Measurements from ENCODE around the gene CDH12. TPM values are rescaled to one million over a fixed set of nuclear protein-coding genes. Genes with fewer than 3 reads are reported as not detected.

Gene CDH12
- total RNA-seq, 1 experiment from 2014 or later: not detected

DNA sequence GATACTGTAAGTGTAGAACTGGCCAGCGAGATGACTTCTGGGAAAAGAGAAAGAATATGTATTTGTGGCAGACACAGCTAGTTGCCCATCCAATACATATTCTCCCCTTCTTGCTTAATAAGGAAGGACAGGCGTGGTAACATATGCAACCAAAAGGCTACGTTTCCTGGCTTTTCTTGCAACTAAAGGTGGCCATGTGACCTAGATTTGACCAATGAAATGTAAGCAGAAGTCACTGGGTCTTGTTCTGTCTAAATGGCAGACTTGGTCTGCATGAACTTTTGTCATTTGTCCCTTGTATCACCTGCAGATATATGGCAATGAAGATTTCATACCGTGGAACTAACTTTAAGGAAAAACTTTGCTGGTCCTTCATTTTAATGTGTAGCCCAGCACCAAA lies 183.8 kb downstream of the CDH12 start (continued):
- TF ChIP-seq, protein P1, sequence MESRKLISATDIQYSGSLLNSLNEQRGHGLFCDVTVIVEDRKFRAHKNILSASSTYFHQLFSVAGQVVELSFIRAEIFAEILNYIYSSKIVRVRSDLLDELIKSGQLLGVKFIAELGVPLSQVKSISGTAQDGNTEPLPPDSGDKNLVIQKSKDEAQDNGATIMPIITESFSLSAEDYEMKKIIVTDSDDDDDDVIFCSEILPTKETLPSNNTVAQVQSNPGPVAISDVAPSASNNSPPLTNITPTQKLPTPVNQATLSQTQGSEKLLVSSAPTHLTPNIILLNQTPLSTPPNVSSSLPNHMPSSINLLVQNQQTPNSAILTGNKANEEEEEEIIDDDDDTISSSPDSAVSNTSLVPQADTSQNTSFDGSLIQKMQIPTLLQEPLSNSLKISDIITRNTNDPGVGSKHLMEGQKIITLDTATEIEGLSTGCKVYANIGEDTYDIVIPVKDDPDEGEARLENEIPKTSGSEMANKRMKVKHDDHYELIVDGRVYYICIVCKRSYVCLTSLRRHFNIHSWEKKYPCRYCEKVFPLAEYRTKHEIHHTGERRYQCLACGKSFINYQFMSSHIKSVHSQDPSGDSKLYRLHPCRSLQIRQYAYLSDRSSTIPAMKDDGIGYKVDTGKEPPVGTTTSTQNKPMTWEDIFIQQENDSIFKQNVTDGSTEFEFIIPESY (IDR thresholded peaks at IDR 0.05; ENCODE audit: extremely low read depth, insufficient replicate concordance, low read length): no peak
- TF ChIP-seq RAD21 (IDR thresholded peaks at IDR 0.05; ENCODE audit: low read depth) (no peak), FOSL1 (IDR thresholded peaks at IDR 0.05; ENCODE audit: low read depth) (no peak), EZH2phosphoT487 (IDR thresholded peaks at IDR 0.05; ENCODE audit: borderline replicate concordance) (no peak), TCF7L2 (IDR thresholded peaks at IDR 0.05; ENCODE audit: borderline replicate concordance, extremely low read depth, insufficient read depth, insufficient read length) (no peak)

DNA sequence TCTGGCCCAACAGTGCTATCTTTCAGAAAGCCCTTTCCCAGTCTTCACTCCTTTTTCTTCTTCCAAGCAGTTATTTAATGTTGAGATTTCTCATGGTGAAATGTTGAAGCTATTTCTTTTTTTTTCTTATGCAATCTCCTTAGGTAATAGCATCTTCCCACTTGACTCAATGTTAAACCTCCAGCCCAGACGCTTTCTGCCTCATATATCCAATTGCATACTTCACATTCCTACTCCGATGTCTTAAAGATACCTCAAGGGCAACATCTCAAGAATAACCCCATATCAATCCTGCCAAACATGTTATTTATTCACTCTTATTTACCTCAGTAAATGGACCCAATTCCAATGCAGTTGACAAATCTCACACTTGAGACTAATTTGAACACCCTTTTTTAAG lies 187.3 kb downstream of the CDH12 start:
- H3K4me2 ChIP-seq (ENCODE audit: low read length): no peak overlapping the region
- CTCF ChIA-PET: no interaction called here

More for the DNA sequence above, 187.3 kb downstream of the CDH12 start:
- no peak overlapping the region for H2AFZ ChIP-seq (ENCODE audit: low read depth, low read length, poor library complexity, severe bottlenecking)
- DNase-seq (ENCODE audit: low read depth, low spot score): no peak
- H3K9me2 ChIP-seq (ENCODE audit: insufficient read depth): no peaks in the 10 kb centered on the region
- H3K4me3 ChIP-seq (replicated peaks in 1 of 2; ENCODE audit: low read depth in 1 of 2, low read length in 2 of 2): no peak overlapping the region
- no peak overlapping the region for H3K9ac ChIP-seq (ENCODE audit: low read length)
- TF ChIP-seq RAD21 (IDR thresholded peaks at IDR 0.05; ENCODE audit: low read depth): no peak
- no peak for TF ChIP-seq ZFX (IDR thresholded peaks at IDR 0.05)
- no peak for TF ChIP-seq ZNF274 (IDR thresholded peaks at IDR 0.05; ENCODE audit: low read depth, low read length)
- TF ChIP-seq EZH2phosphoT487 (IDR thresholded peaks at IDR 0.05; ENCODE audit: borderline replicate concordance): no peak
- TF ChIP-seq, protein P1 (IDR thresholded peaks at IDR 0.05; ENCODE audit: extremely low read depth, insufficient replicate concordance, low read length): no peak
- TF ChIP-seq EZH2 (IDR thresholded peaks at IDR 0.05): no peak
- TF ChIP-seq POLR2AphosphoS5 (IDR thresholded peaks at IDR 0.05; ENCODE audit: low read depth, low read length): no peak
- TF ChIP-seq ELF1 (IDR thresholded peaks at IDR 0.05; ENCODE audit: borderline replicate concordance, low read depth): no peak
- no peak for TF ChIP-seq JUND (IDR thresholded peaks at IDR 0.05)
- no peak for TF ChIP-seq CBX3 (IDR thresholded peaks at IDR 0.05; ENCODE audit: low read depth)
- no peak for TF ChIP-seq SRF (IDR thresholded peaks at IDR 0.05; ENCODE audit: low read depth)
- TF ChIP-seq, protein P2, sequence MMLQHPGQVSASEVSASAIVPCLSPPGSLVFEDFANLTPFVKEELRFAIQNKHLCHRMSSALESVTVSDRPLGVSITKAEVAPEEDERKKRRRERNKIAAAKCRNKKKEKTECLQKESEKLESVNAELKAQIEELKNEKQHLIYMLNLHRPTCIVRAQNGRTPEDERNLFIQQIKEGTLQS (IDR thresholded peaks at IDR 0.05): no peak
- TF ChIP-seq, protein P3, sequence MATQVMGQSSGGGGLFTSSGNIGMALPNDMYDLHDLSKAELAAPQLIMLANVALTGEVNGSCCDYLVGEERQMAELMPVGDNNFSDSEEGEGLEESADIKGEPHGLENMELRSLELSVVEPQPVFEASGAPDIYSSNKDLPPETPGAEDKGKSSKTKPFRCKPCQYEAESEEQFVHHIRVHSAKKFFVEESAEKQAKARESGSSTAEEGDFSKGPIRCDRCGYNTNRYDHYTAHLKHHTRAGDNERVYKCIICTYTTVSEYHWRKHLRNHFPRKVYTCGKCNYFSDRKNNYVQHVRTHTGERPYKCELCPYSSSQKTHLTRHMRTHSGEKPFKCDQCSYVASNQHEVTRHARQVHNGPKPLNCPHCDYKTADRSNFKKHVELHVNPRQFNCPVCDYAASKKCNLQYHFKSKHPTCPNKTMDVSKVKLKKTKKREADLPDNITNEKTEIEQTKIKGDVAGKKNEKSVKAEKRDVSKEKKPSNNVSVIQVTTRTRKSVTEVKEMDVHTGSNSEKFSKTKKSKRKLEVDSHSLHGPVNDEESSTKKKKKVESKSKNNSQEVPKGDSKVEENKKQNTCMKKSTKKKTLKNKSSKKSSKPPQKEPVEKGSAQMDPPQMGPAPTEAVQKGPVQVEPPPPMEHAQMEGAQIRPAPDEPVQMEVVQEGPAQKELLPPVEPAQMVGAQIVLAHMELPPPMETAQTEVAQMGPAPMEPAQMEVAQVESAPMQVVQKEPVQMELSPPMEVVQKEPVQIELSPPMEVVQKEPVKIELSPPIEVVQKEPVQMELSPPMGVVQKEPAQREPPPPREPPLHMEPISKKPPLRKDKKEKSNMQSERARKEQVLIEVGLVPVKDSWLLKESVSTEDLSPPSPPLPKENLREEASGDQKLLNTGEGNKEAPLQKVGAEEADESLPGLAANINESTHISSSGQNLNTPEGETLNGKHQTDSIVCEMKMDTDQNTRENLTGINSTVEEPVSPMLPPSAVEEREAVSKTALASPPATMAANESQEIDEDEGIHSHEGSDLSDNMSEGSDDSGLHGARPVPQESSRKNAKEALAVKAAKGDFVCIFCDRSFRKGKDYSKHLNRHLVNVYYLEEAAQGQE (IDR thresholded peaks at IDR 0.05; ENCODE audit: low read depth): no peak
- TF ChIP-seq FOSL1 (IDR thresholded peaks at IDR 0.05; ENCODE audit: low read depth): no peak
- TF ChIP-seq SP1 (IDR thresholded peaks at IDR 0.05; ENCODE audit: low read depth): no peak
- H3K79me2 ChIP-seq (ENCODE audit: insufficient read depth, low read length): no peaks in the 10 kb centered on the region
- peaks cover 10 to 11% of the 10 kb centered on the region in 2 experiments; a peak in 3 of 4 replicates for H3K9me3 ChIP-seq (ENCODE audit: control insufficient read depth in 1 of 2, insufficient read depth in 1 of 2, low read depth in 1 of 2, low read length in 2 of 2)
- H3K4me1 ChIP-seq (ENCODE audit: control insufficient read depth in 1 of 2, insufficient read depth in 2 of 2, low read length in 2 of 2): no peaks in the 10 kb centered on the region
- no peaks in the 10 kb centered on the region for H4K20me1 ChIP-seq (ENCODE audit: insufficient read depth)
- intact Hi-C loops (cut with micrococcal nuclease): no loop called here
- ChIA-PET RAD21 (ENCODE audit: low non-redundant PET in 1 of 2, low total read pairs in 2 of 2, uncharacterized antibody in 2 of 2, unreplicated experiment in 2 of 2) (no interaction called here), POLR2A (no interaction called here)
- no TSS peak for BruUV-seq (replicated peaks)
- H3K27me3 ChIP-seq (ENCODE audit: insufficient read depth, low read length): no peaks in the 10 kb centered on the region
- H3K36me3 ChIP-seq (ENCODE audit: control insufficient read depth in 1 of 2, insufficient read depth in 2 of 2, low read length in 2 of 2): no peaks in the 10 kb centered on the region
- ATAC-seq: no peak
- H3K27ac ChIP-seq (ENCODE audit: low read depth, low read length): no peak overlapping the region
